Cardiac muscle cell (in vitro differentiated cells and primary cell): Measurements from ENCODE around the gene GNA15. TPM values are rescaled to one million over a fixed set of nuclear protein-coding genes. Genes with fewer than 3 reads are reported as not detected.

Experiments
- DNase-seq, 2 donors: peaks; one replicate each; pipeline versions ENCODE4 v3.0.0 to v3.0.0-alpha.2; 2010 to 2017; ENCODE audit warnings: low read depth in 1 of 2, low spot score in 1 of 2
- H3K27ac ChIP-seq: fragments of 200-600 bp; sonication (generic); 2 replicates; pipeline ENCODE4 v1.5.1; 2016
- H3K27me3 ChIP-seq: fragments of 200-600 bp; sonication (generic); 2 replicates; pipeline ENCODE4 v1.6.0; 2016; ENCODE audit warnings: control low read depth
- H3K36me3 ChIP-seq: fragments of 200-600 bp; sonication (generic); 2 replicates; pipeline ENCODE4 v1.5.1; 2016; ENCODE audit warnings: control low read depth
- H3K4me1 ChIP-seq: fragments of 200-600 bp; sonication (generic); 2 replicates; pipeline ENCODE4 v1.8.1; 2017; ENCODE audit warnings: low read depth, mild to moderate bottlenecking, mixed run types
- H3K4me3 ChIP-seq: fragments of 200-600 bp; sonication (generic); 2 replicates; pipeline ENCODE4 v1.5.1; 2016; ENCODE audit warnings: mild to moderate bottlenecking
- H3K9me3 ChIP-seq: fragments of 200-600 bp; sonication (generic); 2 replicates; pipeline ENCODE4 v1.5.1; 2017; ENCODE audit warnings: low read depth, mild to moderate bottlenecking, control low read depth
- polyA plus RNA-seq: library from polyadenylated mRNA; unstranded; fragments of >200 nt; fragmentation: Nextera tagmentation; extraction: Ambion mirVana; gene quantifications from 2 replicates; pipeline ENCODE4 v1.2.1, GENCODE V29; 2016
- total RNA-seq: library from RNA; depleted of rRNA; stranded (reverse); fragments of >200 nt; gene quantifications from 2 replicates; pipeline ENCODE4 v1.2.3, GENCODE V29; 2016
- TF ChIP-seq, protein P1 (sequence below): IDR thresholded peaks from 2 replicates; pipeline ENCODE4 v1.5.1; 2012; ENCODE audit warnings: low read depth, mild to moderate bottlenecking, low read length

Gene GNA15
- total and polyA plus RNA-seq, 2 experiments from 2014 or later, result 0.12 TPM; not detected in 1

DNA sequence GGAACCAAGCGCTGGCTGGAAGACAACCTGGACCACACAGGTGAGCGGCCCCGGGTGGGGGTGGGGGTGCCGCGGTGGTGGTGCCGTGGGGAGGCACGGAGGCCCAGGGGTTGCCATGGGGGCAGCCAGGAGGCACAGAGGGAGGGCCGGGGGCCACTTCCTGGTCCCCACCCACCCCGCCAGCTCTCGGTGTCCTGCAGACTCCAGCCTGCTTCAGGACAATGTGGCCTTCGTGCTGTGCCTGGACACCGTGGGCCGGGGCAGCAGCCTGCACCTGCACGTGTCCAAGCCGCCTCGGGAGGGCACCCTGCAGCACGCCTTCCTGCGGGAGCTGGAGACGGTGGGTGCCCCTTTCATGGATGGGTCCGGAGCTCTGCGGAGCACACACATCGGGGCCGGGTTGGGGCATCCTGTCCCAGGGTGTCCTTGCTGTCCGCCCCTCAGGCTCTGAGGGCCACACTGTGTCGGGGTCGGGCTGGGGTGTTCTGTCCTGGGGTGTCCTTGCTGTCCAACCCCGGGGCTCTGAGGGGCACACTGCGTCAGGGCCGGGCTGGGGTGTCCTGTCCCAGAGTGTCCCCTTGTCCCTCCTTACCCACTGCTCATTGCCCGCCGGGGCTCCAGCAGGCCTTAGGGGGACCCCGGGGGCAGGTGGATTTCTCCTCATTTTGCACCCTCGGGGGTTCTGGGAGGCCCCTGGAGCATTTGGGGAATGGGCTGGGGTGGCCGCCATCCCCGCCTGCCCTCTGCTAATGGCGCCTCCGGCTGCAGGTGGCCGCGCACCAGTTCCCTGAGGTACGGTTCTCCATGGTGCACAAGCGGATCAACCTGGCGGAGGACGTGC is 68.2 kb downstream of the GNA15 start:
- Histone ChIP-seq H3K4me1 (no peaks in the 10 kb centered on the region), H3K4me3 (no peak overlapping the region), H3K36me3 (peaks cover 4% of the 10 kb centered on the region), H3K27ac (no peak overlapping the region), H3K9me3 (no peaks in the 10 kb centered on the region), H3K27me3 (no peaks in the 10 kb centered on the region)
- TF ChIP-seq, protein P1, sequence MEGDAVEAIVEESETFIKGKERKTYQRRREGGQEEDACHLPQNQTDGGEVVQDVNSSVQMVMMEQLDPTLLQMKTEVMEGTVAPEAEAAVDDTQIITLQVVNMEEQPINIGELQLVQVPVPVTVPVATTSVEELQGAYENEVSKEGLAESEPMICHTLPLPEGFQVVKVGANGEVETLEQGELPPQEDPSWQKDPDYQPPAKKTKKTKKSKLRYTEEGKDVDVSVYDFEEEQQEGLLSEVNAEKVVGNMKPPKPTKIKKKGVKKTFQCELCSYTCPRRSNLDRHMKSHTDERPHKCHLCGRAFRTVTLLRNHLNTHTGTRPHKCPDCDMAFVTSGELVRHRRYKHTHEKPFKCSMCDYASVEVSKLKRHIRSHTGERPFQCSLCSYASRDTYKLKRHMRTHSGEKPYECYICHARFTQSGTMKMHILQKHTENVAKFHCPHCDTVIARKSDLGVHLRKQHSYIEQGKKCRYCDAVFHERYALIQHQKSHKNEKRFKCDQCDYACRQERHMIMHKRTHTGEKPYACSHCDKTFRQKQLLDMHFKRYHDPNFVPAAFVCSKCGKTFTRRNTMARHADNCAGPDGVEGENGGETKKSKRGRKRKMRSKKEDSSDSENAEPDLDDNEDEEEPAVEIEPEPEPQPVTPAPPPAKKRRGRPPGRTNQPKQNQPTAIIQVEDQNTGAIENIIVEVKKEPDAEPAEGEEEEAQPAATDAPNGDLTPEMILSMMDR, result no peak
- DNase-seq, result no peak

DNA sequence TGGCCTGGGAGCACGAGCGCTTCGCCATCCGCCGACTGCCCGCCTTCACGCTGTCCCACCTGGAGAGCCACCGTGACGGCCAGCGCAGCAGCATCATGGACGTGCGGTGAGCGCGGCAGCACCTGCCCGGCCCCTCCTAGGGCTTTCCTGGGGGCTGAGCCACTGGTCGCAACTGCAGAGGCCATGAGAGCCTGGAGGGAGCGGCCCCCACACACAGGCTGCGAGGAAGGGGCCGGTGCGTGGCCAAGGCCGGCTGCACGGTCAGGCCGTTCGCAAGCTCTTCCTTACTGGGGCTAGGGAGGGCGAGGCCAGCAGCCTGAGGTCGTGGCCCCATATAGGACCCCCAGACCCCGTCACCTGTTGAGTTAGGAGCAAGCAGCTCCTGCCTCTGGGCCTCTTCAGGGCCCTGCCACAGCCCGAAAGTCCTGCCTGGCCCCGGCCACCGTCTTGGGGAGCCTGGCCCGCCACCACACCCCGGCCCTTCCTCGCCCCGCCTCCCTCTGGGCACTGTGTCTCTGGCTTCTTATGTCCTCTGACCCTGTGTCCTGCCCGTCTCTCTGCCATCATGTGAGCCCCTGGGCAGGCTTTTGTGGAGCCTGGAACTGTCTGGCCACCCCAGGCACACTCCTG is 68.9 kb downstream of the GNA15 start:
- peaks cover 4% of the 10 kb centered on the region for H3K36me3 ChIP-seq
- TF ChIP-seq, protein P1, result no peak
- DNase-seq, result no peak
- no peak overlapping the region for H3K27ac ChIP-seq
- H3K4me3 ChIP-seq, result no peak overlapping the region
- H3K4me1 ChIP-seq, result no peaks in the 10 kb centered on the region
- no peaks in the 10 kb centered on the region for H3K27me3 ChIP-seq
- H3K9me3 ChIP-seq, result no peaks in the 10 kb centered on the region

GRCh38 chr19:3206216-3206953 is 70.6 kb downstream of the GNA15 start:
- peaks cover 4% of the 10 kb centered on the region for H3K36me3 ChIP-seq
- no peaks in the 10 kb centered on the region for H3K27me3 ChIP-seq
- H3K4me3 ChIP-seq, result no peak overlapping the region
- H3K9me3 ChIP-seq, result no peaks in the 10 kb centered on the region
- TF ChIP-seq, protein P1, result no peak
- no peak for DNase-seq
- H3K4me1 ChIP-seq, result no peaks in the 10 kb centered on the region
- no peak overlapping the region for H3K27ac ChIP-seq

DNA sequence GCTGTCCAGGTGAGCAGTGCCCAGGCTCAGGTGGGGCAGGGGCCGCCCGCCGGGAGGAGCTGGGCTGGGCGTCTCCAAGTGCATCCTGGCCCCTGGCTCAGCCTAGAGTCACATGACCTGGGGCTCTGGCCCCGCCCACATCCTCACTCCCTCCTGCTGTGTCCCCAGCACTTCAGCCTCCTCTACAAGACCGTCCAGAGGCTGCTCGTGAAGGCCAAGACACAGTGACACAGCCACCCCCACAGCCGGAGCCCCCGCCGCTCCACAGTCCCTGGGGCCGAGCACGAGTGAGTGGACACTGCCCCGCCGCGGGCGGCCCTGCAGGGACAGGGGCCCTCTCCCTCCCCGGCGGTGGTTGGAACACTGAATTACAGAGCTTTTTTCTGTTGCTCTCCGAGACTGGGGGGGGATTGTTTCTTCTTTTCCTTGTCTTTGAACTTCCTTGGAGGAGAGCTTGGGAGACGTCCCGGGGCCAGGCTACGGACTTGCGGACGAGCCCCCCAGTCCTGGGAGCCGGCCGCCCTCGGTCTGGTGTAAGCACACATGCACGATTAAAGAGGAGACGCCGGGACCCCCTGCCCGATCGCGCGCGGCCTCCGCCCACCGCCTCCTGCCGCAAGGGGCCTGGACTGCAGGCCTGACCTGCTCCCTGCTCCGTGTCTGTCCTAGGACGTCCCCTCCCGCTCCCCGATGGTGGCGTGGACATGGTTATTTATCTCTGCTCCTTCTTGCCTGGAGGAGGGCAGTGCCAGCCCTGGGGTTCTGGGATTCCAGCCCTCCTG is 71.8 kb downstream of the GNA15 start:
- H3K36me3 ChIP-seq, result peaks cover 4% of the 10 kb centered on the region
- no peaks in the 10 kb centered on the region for H3K27me3 ChIP-seq
- no peak for DNase-seq
- H3K4me1 ChIP-seq, result no peaks in the 10 kb centered on the region
- no peak overlapping the region for H3K27ac ChIP-seq
- no peak overlapping the region for H3K4me3 ChIP-seq
- H3K9me3 ChIP-seq, result no peaks in the 10 kb centered on the region
- TF ChIP-seq, protein P1, result no peak
